Epithelial cell of proximal tubule (primary cell): ENCODE data around the gene PTGES. TPM values are rescaled to one million over a fixed set of nuclear protein-coding genes. Genes with fewer than 3 reads are reported as not detected.
A peak's percentile ranks its signal among the peaks of the same experiment; 100 is the strongest.

Experiments
- DNase-seq: peaks from one replicate; pipeline ENCODE4 v3.0.0-alpha.2; 2011; ENCODE audit warnings: low read depth
- H3K4me3 ChIP-seq: 2 replicates; pipeline ENCODE4 v1.5.1; 2011; ENCODE audit warnings: low read depth, mild to moderate bottlenecking, low read length
- CTCF ChIP-seq: conservative IDR thresholded peaks from 2 replicates; pipeline ENCODE4 v1.5.1; 2012; ENCODE audit warnings: low read depth, mild to moderate bottlenecking, low read length
- total RNA-seq: library from RNA; depleted of rRNA; stranded (reverse); fragments of >200 nt; gene quantifications from 2 replicates; pipeline ENCODE4 v1.2.3, GENCODE V29; 2015

Gene PTGES
- total RNA-seq, 1 donor from 2014 or later: 33.6 TPM

GRCh38 chr9:129722913-129723312 is 29.9 kb downstream of the PTGES start:
- TF ChIP-seq CTCF: no peak
- H3K4me3 ChIP-seq: no peak overlapping the region
- DNase-seq: no peak

- TF ChIP-seq CTCF: no peak
- no peak for DNase-seq
- H3K4me3 ChIP-seq: no peak overlapping the region
These were observed 31.8 kb downstream of the PTGES start for GRCh38 chr9:129720865-129721545.

GRCh38 chr9:129720181-129720864 is 32.5 kb downstream of the PTGES start:
- no peak overlapping the region for H3K4me3 ChIP-seq
- no peak for DNase-seq
- TF ChIP-seq CTCF: peak; percentile 52

GRCh38 chr9:129719135-129719534 is 33.7 kb downstream of the PTGES start:
- TF ChIP-seq CTCF: no peak
- no peak for DNase-seq
- H3K4me3 ChIP-seq: no peak overlapping the region

- no peak for TF ChIP-seq CTCF
- no peak for DNase-seq
- H3K4me3 ChIP-seq: no peak overlapping the region
These were observed 34.2 kb downstream of the PTGES start for GRCh38 chr9:129718647-129719046.

GRCh38 chr9:129717991-129718390 is 34.9 kb downstream of the PTGES start:
- H3K4me3 ChIP-seq: no peak overlapping the region
- DNase-seq: no peak
- no peak for TF ChIP-seq CTCF

GRCh38 chr9:129716091-129716490 is 36.8 kb downstream of the PTGES start:
- no peak for DNase-seq
- no peak overlapping the region for H3K4me3 ChIP-seq
- no peak for TF ChIP-seq CTCF
